Loucy (cell line): Measurements from ENCODE around the gene GPC1.

Source experiments
- H2AFZ ChIP-seq: fragments of 200-600 bp; sonication (generic); 2 replicates; pipeline ENCODE4 v1.6.0; 2016; ENCODE audit warnings: antibody characterized with exemption, mild to moderate bottlenecking, low read length, moderate library complexity
- H3F3A ChIP-seq: fragments of 200-600 bp; 2 replicates; pipeline ENCODE4 v1.6.0; 2016; ENCODE audit warnings: antibody characterized with exemption, low read depth, mild to moderate bottlenecking
- H3K27me3 ChIP-seq: fragments of 200-600 bp; sonication (generic); 2 replicates; pipeline ENCODE4 v1.6.1; 2014; ENCODE audit warnings: low read length, mild to moderate bottlenecking; ENCODE audit not compliant: insufficient read depth, poor library complexity, severe bottlenecking
- H3K36me3 ChIP-seq: fragments of 200-600 bp; sonication (generic); 2 replicates; pipeline ENCODE4 v1.6.1; 2016; ENCODE audit warnings: low read length; ENCODE audit not compliant: insufficient read depth
- H3K4me1 ChIP-seq: fragments of 200-600 bp; sonication (generic); 2 replicates; pipeline ENCODE4 v1.5.1; 2014; ENCODE audit warnings: low read length, mild to moderate bottlenecking; ENCODE audit not compliant: insufficient read depth, poor library complexity, severe bottlenecking
- H3K4me2 ChIP-seq: fragments of 200-600 bp; sonication (generic); 2 replicates; pipeline ENCODE4 v1.6.0; 2014; ENCODE audit warnings: antibody characterized with exemption, low read length, low read depth, mild to moderate bottlenecking; ENCODE audit not compliant: poor library complexity, severe bottlenecking
- H3K4me3 ChIP-seq: fragments of 200-600 bp; sonication (generic); 2 replicates; pipeline ENCODE4 v1.5.1; 2014; ENCODE audit warnings: low read length, mild to moderate bottlenecking, mixed read lengths; ENCODE audit not compliant: poor library complexity, severe bottlenecking
- H3K79me2 ChIP-seq: fragments of 200-600 bp; sonication (generic); 2 replicates; pipeline ENCODE4 v1.6.1; 2014; ENCODE audit warnings: low read length; ENCODE audit not compliant: insufficient read depth
- H3K9ac ChIP-seq: fragments of 200-600 bp; sonication (generic); 2 replicates; pipeline ENCODE4 v1.6.0; 2014; ENCODE audit warnings: mild to moderate bottlenecking, low read depth, low read length, moderate library complexity; ENCODE audit not compliant: poor library complexity, severe bottlenecking
- H3K9me2 ChIP-seq: fragments of 200-600 bp; sonication (generic); replicated peaks from 2 replicates; pipeline ENCODE4 v1.6.1; 2016; ENCODE audit warnings: low read depth, low read length, mixed read lengths
- H3K9me3 ChIP-seq: fragments of 200-600 bp; sonication (generic); 2 replicates; pipeline ENCODE4 v1.6.1; 2014; ENCODE audit warnings: mild to moderate bottlenecking, antibody characterized with exemption, low read length, low read depth; ENCODE audit not compliant: insufficient read depth
- H4K20me1 ChIP-seq: fragments of 200-600 bp; sonication (generic); 2 replicates; pipeline ENCODE4 v1.6.0; 2014; ENCODE audit warnings: antibody characterized with exemption, low read length, mild to moderate bottlenecking; ENCODE audit not compliant: insufficient read depth, poor library complexity, severe bottlenecking
- EZH2phosphoT487 ChIP-seq: fragments of 200-600 bp; IDR thresholded peaks from 2 replicates; pipeline ENCODE4 v1.6.1; 2018; ENCODE audit warnings: antibody characterized with exemption, mild to moderate bottlenecking, moderate library complexity, borderline replicate concordance
- TF ChIP-seq, protein P1 (sequence below): fragments of 200-600 bp; sonication (generic); conservative IDR thresholded peaks from 2 replicates; pipeline ENCODE4 v1.5.1; 2014; ENCODE audit warnings: mild to moderate bottlenecking, antibody characterized with exemption, low read length

GPC1 gene

DNA sequence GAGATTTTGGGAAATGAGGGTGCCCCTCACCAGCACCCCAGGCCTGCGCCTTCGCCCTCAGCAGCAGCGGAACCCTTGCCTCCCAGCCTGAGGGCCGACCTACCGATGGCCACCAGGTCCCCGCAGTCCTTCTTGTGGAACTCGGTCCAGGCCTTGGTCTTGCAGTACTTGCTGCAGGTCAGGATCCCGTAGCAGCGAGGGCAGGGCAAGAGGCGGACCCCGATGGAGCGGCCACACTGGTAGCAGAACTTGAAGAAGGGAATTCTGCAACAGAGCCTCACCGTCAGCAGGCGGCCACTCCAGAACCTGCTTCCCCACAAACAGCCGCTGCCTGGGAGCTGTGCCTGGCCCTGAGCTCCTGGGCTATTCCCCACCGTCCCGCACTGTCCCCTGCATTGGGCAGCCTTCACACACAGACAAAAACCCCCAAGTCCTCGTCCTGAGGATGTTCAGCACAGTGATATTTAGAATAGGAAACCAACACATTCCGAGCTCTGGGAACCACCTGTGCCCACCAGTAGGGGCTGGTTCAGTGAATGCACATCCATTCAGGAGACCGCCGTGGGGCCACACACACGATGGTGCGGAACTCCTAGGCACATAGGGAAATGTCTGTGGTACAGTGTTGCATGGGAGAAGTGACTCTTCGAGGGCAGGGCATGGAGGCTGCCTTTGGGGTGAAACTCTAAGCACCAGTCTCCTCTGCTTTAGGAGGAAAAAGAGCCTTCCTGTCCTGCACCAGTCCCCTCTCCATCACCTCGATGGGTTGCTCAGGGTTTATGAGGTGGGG lies 45.6 kb downstream of the GPC1 start:
- Histone ChIP-seq H3K36me3 (no peaks in the 10 kb centered on the region), H3K27me3 (no peaks in the 10 kb centered on the region), H3K4me1 (no peaks in the 10 kb centered on the region), H3K79me2 (no peaks in the 10 kb centered on the region), H3F3A (no peaks in the 10 kb centered on the region), H3K9ac (no peak overlapping the region), H3K4me3 (no peak overlapping the region), H3K9me2 (no peaks in the 10 kb centered on the region), H4K20me1 (no peaks in the 10 kb centered on the region), H3K4me2 (no peak overlapping the region), H3K9me3 (0 out of 2 replicates have a peak, but pooled peaks cover 2% of the 10 kb centered on the region), H2AFZ (no peak overlapping the region)
- TF ChIP-seq, protein P1, sequence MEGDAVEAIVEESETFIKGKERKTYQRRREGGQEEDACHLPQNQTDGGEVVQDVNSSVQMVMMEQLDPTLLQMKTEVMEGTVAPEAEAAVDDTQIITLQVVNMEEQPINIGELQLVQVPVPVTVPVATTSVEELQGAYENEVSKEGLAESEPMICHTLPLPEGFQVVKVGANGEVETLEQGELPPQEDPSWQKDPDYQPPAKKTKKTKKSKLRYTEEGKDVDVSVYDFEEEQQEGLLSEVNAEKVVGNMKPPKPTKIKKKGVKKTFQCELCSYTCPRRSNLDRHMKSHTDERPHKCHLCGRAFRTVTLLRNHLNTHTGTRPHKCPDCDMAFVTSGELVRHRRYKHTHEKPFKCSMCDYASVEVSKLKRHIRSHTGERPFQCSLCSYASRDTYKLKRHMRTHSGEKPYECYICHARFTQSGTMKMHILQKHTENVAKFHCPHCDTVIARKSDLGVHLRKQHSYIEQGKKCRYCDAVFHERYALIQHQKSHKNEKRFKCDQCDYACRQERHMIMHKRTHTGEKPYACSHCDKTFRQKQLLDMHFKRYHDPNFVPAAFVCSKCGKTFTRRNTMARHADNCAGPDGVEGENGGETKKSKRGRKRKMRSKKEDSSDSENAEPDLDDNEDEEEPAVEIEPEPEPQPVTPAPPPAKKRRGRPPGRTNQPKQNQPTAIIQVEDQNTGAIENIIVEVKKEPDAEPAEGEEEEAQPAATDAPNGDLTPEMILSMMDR, result no peak
- no peak for TF ChIP-seq EZH2phosphoT487

DNA sequence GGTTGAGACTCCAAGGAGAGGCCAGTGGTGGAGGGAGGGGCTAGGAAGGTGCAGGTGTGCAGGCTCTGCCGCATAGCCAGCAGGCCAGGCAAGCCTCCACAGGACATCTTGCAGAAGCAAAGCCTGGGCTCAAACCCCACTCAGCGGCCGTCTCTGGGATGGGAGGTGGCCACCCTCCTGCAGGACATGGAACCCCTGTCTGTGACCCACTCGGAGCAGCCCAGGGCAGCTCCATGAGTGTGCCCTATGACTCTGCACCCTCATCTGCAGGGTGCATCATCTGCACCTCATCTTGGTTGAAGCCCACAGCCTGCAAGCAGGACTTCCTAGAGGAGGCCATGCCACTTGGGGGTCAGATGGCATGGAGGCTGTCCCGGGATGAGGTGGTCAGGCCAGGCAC lies 46.3 kb downstream of the GPC1 start:
- Histone ChIP-seq H3K36me3 (no peaks in the 10 kb centered on the region), H3K4me1 (no peaks in the 10 kb centered on the region), H2AFZ (no peak overlapping the region), H3K27me3 (no peaks in the 10 kb centered on the region), H3K9ac (no peak overlapping the region), H3K9me3 (no peaks in the 10 kb centered on the region), H3K4me3 (no peak overlapping the region), H3K9me2 (no peaks in the 10 kb centered on the region), H3K4me2 (no peak overlapping the region), H4K20me1 (no peaks in the 10 kb centered on the region), H3K79me2 (no peaks in the 10 kb centered on the region), H3F3A (no peaks in the 10 kb centered on the region)
- TF ChIP-seq, protein P1, result no peak
- TF ChIP-seq EZH2phosphoT487, result no peak

DNA sequence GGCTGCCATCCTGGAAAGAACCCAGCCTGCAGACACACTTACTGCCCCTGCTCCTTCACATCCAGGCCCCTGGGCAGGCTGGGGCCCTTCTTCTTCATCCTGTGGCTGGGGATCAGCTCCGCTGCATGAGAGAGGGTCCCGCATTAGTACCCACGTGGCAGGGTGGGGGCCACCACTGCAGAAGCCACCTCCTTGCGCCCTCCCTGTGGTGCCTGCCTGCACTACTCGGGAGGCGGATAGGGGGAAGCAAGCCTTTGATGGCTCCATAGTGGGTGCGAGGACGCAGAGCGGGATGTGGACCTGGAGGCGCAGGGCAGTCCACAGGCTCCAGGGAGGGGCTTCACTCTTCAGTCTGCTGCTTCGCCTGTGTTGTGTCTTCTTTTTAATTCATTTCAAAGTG lies 46.7 kb downstream of the GPC1 start:
- Histone ChIP-seq H3K79me2 (no peaks in the 10 kb centered on the region), H3K9ac (no peak overlapping the region), H4K20me1 (no peaks in the 10 kb centered on the region), H3F3A (no peaks in the 10 kb centered on the region), H3K4me2 (no peak overlapping the region), H3K36me3 (no peaks in the 10 kb centered on the region), H3K9me3 (no peaks in the 10 kb centered on the region), H2AFZ (no peak overlapping the region), H3K9me2 (no peaks in the 10 kb centered on the region), H3K27me3 (no peaks in the 10 kb centered on the region), H3K4me1 (no peaks in the 10 kb centered on the region), H3K4me3 (no peak overlapping the region)
- TF ChIP-seq EZH2phosphoT487, result no peak
- TF ChIP-seq, protein P1, result no peak
